Stimulated activated CD8-positive, alpha-beta memory T cell treated with anti-CD3 and anti-CD28 coated beads, Interleukin-2, amount 100 ng/mL, for 1 hour (primary cell): ENCODE results near the gene C1orf210.

ENCODE experiments used
- DNase-seq, 2 donors: peaks; one replicate each; pipeline ENCODE4 v3.0.0-alpha.2; 2020; ENCODE audit warnings: low read depth in 2 of 2

The C1orf210 gene

DNA sequence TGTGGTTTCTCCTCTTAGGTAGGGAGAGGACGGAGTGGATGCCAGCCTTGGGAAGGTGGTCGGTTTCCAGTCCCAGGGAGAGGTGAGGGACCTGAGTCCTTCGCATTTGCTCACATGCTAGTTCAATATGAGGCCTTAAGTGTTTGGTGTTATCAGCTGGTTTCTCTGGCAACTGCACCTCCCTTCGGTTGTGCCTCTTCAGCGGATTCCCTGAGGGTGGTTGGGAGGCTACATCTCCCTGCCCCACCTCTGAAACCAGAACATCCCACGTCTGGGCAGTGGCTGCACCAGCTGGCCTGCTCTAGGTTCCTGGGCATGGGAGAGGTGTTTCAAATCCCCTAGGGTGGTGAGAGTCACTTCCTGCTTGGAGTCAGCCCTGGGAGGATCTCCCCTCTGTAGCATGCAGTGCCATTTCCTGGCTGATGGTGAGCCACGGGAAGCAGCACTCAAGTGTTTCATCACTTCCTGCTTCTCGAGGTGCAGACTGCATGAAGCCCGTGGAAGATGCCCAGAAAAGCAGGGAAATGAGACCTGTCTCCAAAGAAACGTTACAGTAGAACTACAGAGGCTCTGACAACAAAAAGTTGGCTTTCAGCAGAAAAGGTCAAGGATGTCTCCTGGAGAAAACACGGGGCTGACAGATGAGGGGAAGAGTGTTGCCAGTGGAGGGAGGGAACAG lies 11.1 kb downstream of the C1orf210 start:
- DNase-seq: no peak

- DNase-seq: no peak
Observed at GRCh38 chr1:43273708-43274107, 11.7 kb downstream of the C1orf210 start.

DNA sequence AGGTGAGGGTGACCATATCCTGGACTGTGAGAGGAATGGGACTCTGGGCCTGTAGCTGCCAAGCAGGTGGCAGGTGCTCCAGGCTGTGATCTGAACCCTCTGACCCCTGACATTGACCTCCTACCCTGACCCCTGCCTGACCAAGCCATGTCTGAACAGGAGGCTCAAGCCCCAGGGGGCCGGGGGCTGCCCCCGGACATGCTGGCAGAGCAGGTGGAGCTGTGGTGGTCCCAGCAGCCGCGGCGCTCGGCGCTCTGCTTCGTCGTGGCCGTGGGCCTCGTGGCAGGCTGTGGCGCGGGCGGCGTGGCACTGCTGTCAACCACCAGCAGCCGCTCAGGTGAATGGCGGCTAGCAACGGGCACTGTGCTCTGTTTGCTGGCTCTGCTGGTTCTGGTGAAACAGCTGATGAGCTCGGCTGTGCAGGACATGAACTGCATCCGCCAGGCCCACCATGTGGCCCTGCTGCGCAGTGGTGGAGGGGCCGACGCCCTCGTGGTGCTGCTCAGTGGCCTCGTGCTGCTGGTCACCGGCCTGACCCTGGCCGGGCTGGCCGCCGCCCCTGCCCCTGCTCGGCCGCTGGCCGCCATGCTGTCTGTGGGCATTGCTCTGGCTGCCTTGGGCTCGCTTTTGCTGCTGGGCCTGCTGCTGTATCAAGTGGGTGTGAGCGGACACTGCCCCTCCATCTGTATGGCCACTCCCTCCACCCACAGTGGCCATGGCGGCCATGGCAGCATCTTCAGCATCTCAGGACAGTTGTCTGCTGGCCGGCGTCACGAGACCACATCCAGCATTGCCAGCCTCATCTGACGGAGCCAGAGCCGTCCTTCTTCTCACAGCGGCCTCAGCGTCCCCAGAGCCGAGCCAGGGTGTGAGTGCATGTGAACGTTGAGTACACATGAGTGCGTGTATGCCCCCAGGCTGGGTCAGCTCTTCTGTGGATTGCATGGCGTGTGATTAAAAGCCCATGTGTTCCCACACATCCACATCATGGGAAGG lies 12.5 kb downstream of the C1orf210 start:
- DNase-seq: no peak

DNA sequence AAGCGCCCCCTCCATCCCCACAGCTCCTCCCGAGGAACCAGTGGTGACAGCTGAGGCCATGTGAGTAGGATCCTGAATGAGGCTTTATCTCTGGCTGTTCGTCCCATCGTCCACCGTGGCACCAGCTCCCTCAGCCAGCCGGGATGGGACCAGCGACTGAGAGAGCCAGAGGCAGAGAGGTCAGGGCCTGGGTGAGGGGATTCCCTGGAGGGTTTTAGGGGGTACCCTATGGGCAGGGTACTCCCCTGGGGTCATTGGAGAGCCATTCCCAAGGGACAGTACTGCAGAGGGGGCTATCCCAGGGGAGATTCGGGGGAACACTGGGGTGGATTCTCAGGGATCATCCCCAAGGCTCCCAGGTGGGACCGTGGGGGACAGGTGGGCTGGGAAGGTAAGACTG lies 13.2 kb downstream of the C1orf210 start:
- no peak for DNase-seq

DNA sequence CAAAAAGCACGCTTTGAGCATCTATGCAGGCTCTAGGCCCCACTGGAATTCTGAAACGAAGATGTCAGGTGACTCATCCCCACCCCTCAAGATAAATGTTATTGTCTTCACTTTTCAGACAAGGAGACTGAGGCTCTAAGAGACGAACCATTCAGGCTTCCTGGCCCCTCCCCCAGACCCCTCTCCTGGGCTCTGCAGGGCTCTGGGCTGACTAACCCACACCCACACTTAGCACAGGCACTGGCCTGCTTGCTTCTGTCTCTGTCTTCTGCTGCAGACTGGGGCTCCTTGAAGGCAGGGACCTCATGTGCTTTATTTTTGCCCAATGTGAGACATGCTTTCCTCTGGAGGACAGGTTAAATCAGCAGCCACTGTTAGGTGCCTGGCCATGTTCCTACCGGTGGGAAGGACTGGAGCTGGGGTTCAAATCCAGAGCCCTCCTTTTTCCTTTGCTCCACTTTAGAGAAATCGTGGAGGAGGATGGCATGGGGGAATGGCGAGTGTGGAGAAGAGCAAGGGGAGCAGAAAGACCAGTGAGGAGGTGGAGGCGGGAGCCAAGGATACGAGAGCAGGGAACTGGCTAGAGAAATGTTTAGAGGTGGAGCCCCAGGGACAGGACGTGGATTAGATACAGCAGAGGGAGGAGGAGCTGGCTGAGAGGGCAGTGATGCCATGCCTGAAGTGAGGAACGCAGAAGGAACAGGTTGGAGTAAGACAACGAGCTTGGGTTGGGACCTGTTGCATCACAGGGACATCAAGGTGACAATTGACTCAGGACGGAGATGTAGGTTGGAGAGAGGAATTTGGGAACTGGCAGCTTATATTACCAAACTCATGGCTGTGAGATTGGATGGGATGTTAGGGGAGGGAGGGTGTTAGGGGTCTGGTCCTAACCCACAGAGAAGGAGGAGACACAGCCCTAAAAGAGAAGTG lies 13.9 kb downstream of the C1orf210 start:
- DNase-seq: no peak

- DNase-seq: no peak
Observed at GRCh38 chr1:43270421-43271095, 14.8 kb downstream of the C1orf210 start.

GRCh38 chr1:43269627-43270375 lies 15.6 kb downstream of the C1orf210 start, which contains the start of gene TMEM125:
TMEM125 (plus strand) TSS chr1:43269983; CDS start chr1:43272723, 2,740 bp downstream.
- DNase-seq: no peak

DNA sequence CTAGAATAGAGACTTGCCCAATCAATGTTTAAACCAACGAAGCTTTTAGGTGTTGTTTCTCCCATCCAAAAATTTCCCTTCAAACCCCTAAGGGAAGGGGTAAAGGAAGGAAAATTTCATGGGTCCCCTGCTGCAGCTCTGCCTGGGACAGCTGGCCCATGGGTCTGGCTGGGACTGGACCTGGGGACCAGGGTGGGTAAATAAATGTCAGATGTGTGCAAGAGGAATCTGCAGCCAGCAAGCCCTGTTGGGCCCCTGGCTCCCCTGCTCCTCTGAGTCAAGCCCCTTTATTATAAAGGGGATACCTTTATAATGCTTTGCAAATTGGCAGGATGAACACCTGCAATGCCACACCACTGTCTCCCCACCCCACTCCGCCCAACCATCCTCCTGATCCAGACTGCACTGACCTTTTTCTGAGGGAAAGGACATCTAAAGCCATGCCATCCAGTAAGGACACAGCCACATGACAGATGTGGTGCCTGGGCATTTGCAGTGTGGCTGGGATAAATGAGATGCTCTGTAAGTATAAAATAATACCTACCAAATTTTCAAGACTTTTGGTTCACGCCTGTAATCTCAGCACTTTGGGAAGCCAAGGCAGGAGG lies 17.5 kb downstream of the C1orf210 start:
- DNase-seq: no peak

DNA sequence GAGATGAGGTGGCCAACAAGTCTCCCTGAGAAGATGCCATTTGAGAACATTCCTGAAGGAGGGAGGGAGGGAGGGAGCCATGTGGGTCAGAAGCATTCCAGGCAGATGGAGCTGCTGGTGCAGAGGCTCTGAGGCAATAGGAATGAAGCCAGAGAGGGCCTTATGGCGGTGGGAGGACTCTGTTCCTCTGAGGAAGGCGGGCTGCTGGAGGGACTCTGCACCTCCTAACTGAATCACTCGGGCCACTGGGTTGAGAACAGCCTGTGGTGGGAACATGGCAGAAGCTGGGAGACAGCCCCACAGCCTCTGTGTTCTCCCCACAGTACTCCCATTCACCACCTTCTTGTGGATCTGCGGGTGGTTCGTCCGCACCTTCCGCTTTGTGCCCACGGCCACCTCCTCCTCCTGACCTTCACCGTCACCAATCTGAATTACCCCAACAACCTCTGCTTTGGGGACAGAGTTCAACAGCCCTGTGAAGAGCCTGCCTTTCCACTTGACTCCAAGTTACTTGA lies 18.0 kb downstream of the C1orf210 start:
- DNase-seq: no peak

GRCh38 chr1:43266881-43267280 lies 18.5 kb downstream of the C1orf210 start:
- DNase-seq: no peak

DNA sequence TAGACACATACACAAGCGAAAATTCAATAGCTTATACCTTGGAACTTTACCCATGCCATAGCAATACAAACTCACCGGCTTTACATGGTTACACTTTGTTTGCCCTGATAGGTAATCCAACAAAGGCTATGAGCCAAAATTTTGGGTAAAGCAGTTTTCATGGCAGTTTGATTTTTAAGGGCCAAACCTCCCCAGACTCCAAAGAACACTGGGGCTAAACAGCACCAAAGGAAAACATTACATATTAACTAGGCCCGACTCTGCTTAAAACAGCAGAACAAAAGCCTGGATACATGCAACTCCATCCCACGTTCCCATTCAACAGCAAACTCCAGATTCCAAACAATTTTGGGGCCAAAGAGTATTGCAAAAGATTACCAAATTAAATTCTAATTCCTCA lies 19.9 kb downstream of the C1orf210 start:
- no peak for DNase-seq

DNA sequence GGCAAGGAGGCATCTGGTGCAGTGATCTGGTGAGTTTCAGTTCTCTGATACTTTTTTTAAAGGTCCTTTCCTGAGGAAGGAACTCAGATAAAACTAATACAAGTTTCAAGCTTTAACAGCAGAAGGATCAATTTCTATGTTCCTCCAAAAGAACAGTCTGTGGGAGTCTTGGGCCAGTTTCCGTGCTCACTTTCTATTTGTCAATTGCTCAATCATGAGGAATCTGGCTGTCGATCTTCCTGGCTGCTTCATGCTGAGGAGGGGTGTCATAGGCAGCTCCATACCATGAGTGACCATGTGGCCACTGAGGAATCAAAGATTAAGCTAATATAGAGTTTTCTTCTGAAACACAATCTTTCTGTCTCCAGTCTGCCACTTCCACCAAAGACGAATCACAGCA lies 27.0 kb downstream of the C1orf210 start:
- DNase-seq: no peak

- no peak for DNase-seq
Observed at GRCh38 chr1:43256675-43257570, 28.5 kb downstream of the C1orf210 start.

DNA sequence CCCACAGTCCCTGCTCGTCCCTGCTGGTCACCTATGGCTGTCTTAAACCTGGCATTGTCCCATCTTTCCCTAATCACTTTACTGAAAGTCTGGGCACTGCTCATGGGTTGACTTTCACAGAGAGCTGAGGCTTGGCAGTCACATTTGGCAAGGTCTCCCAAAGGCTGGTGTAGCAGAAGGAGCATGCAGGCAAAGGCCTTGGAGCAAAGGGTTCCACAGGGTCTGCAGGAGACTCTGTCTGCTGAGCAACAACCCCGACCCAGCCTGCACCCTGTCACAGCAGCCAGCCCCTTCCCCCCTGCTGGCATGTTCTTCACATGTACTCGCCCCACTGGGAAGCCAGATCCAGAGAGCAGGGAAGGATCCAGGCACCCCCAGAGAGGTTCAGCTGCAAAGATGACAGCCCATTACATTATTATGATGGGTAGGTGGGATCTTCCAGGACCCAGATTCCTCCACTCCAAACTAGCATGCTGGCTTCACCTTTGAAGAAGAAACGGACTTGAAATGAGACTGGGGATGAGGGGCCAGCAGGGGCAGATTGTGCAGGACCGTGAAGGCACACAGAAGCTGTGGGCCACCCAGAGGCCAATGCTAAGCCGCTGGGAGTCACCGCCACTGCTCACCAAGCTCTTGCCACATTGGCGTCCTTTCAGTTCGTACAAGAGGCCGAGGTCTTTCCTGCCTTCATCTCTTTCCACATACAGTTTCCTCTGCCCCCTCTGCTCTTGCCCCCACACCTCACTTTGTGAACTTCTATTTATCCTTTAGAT lies 29.8 kb downstream of the C1orf210 start:
- no peak for DNase-seq

DNA sequence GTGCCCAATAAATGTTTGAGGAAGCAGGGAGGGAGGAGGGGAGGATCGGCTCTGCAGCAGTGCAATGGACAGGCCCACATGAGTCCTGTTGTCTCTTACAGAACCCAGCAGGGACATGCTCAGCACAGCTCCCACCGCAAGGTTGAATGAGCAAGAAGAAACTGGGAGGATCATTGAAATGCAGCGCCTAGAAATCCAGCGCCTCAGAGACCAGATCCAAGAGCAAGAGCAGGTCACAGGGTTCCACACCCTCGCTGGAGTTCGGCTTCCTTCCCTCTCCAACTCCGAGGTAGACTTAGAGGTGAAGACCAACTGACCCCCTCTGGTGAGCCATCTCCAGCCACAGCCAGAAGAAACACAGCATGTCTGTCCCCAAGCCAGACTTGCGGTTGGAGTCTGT lies 31.5 kb downstream of the C1orf210 start:
- no peak for DNase-seq

GRCh38 chr1:43253173-43253572 lies 32.2 kb downstream of the C1orf210 start:
- no peak for DNase-seq

DNA sequence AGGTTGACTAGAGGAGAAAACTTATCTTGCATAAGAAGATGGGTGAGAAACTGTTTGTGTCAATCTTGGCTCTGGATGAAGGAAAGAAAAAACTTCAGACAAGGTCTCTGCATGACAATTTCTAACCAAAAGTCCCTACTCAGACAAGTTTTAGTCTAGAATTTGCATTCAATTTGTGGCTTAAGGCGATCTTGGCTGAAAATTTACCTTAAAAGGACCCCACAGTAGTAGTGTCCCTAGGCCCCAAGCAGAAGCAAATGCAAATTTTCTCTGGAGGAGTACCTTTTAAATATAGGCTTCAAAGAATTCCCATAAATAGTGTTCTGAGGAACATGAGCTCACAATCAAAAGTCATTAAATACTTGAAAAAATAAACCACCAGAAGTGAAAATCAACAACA lies 33.2 kb downstream of the C1orf210 start:
- no peak for DNase-seq

DNA sequence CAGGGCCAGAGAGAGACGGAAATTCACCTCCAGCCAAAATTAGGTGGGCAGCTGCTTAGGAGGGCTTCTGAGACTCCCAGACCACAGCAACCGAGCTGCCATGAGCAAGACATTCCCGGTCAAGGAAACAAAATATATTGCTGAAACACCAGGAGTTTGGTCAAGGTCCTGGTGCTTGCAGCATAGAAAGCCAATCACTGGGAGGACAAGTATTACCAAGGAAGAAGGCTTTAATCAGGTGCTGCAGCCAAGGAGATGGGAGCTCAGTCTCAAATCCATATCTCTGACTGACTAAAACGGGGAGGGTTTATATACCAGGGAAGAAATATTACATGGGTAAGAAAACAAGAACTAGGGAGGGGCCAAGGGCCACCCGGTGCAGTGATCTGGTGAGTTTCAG lies 34.4 kb downstream of the C1orf210 start:
- no peak for DNase-seq
